Measurements from ENCODE around the gene CELF5. TPM values are rescaled to one million over a fixed set of nuclear protein-coding genes. Genes with fewer than 3 reads are reported as not detected.
"Not testable (repeated sequence)": the region's sequence is repeated elsewhere in the genome, so short reads cannot be mapped to it uniquely, and the experiment has no call there.

The CELF5 gene
- polyA plus RNA-seq, 3 donors: 0.38 to 0.82 (median 0.54) TPM

- DNase-seq (ENCODE audit: low read depth in 3 of 3, low spot score in 2 of 3): no peak
Observed at GRCh38 chr19:3206216-3206953, 18.1 kb upstream of the CELF5 start.

GRCh38 chr19:3207461-3208242 is 16.8 kb upstream of the CELF5 start:
- DNase-seq (ENCODE audit: low read depth in 3 of 3, low spot score in 2 of 3): no peak

GRCh38 chr19:3208317-3209207 is 15.9 kb upstream of the CELF5 start:
- no peak for DNase-seq (ENCODE audit: low read depth in 3 of 3, low spot score in 2 of 3)

GRCh38 chr19:3210347-3211017 is 14.0 kb upstream of the CELF5 start:
- DNase-seq (ENCODE audit: low read depth in 3 of 3, low spot score in 2 of 3): no peak

GRCh38 chr19:3211191-3211590 is 13.3 kb upstream of the CELF5 start:
- no peak for DNase-seq (ENCODE audit: low read depth in 3 of 3, low spot score in 2 of 3)

DNA sequence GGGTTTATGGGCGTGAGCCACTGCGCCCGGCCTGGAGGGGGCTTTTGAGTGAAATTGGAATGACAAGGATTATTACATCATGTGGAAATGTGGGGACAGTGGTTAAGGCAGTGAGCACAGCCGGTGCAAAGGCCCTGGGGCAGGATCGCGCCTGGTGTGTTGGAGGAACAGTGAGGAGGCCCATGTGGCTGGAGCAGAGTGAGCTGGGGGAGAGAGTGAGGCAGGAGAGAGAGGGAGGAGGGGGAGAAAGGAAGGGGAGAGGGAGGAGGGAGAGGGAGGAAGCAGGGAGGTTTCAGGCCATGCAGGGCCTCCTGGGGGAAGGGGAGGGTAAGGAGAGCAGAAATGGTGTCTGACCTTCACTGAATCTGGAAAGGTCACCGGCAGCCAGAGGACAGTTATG is 11.3 kb upstream of the CELF5 start:
- DNase-seq (ENCODE audit: low read depth in 3 of 3, low spot score in 2 of 3): no peak

DNA sequence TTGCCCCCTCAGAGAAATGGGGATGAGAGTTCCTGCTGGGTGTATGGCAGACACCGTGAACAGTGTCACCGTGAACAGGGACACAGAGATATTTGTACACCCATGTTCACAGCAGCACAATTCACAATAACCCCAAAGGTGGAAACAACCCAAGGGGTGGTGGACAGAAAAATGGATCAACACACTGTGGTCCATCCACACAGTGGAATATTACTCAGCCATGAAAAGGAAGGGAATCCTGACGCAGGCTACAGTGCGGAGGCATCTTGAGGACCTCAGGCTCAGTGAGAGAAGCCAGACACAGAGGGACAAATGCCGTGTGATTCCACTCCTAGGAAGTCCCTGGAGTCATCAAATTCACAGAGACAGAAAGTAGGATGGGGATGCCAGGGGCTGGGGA is 7.6 kb upstream of the CELF5 start:
- DNase-seq (ENCODE audit: low read depth in 3 of 3, low spot score in 2 of 3): no peak

DNA sequence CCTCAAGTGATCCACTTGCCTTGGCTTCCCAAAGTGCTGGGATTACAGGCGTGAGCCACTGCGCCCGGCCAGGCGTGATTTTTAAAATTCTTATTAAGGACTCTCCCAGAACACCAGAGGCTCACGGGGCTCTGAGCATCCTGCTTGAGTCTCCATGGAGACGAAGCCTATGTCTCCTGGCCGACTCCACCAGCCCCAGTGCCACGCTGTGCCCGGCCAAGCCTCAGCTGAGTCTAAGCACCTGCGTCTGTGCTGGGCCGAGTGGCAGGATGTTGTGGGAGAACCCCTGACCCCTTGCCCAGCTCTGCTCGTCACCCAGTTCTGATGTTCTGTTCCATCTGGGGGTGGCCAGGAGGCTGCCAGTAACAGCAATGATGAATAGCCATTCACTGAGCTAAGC is 3.9 kb upstream of the CELF5 start:
- DNase-seq (ENCODE audit: low read depth in 3 of 3, low spot score in 2 of 3): no peak

DNA sequence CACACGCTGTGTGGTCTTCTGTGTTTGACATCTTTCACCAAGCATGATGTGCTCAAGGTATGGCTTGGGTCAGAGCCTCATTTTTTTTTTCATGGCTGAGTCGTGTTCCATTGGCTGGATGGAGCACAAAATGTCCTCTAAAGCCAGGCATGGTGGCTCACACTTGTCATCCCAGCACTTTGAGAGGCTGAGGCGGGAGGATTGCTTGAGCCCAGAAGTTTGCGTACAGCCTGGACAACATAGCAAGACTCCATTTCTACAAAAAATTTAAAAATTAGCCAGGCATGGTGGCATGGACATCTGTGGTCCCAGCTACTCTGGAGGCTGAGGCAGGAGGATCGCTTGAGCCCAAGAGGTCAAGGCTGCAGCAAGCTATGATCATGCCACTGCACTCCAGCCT is 2.9 kb upstream of the CELF5 start:
- not testable (repeated sequence) for DNase-seq (ENCODE audit: low read depth in 3 of 3, low spot score in 2 of 3)

- DNase-seq (ENCODE audit: low read depth in 3 of 3, low spot score in 2 of 3): no peak
Observed at GRCh38 chr19:3222709-3223108, 1.8 kb upstream of the CELF5 start.

GRCh38 chr19:3225169-3225485 is 666 bp downstream of the CELF5 start:
- no peak for DNase-seq (ENCODE audit: low read depth in 3 of 3, low spot score in 2 of 3)

DNA sequence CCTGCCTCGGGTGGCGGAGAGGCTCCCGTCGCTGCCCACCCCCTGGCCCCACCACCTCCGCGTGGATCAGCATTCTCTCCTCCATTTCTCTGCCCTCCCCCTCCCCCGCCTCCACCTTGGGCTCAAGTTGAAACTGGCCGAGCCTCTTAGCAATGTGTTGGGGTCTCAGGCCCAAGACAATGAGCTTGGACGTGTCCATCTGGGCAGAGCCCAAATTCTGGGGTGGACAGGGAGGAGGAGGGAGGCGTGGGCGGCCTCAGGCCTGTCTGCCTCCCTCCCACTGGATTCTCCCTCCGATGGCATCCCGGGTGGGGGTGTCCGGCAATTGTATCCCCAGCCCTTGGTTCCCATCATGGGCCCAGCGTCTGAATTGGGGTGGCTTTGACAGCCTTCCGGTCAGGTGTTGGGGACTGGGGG is 1.2 kb downstream of the CELF5 start:
- DNase-seq (ENCODE audit: low read depth in 3 of 3, low spot score in 2 of 3): no peak

DNA sequence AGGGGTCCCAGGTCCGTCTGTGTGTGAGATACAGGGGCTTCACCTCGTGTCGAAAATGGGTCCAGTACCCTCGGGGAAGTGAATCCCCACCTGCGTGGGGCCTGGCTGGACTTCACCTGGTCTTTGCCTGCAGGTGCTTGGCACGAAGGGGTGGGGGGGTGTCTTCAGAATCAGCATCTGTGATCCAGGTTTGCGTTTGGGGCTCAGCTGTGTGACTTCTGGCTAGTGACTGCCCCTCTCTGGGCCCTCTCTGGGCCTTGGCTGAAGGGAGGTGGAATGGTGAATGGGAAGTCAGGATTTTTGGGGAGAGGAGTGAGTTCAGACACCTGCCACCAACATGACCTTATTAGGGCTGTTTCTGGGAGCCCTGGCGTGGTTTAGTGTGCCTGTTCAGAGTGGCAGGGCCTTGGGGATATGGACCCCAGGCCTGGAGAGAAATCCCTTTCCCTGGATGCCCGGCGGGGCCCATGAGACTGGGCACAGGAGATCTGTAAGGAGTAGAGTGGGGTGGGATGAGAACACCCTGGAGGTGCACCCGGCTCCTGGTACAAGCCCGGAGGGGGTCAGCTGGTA is 2.7 kb downstream of the CELF5 start:
- no peak for DNase-seq (ENCODE audit: low read depth in 3 of 3, low spot score in 2 of 3)

DNA sequence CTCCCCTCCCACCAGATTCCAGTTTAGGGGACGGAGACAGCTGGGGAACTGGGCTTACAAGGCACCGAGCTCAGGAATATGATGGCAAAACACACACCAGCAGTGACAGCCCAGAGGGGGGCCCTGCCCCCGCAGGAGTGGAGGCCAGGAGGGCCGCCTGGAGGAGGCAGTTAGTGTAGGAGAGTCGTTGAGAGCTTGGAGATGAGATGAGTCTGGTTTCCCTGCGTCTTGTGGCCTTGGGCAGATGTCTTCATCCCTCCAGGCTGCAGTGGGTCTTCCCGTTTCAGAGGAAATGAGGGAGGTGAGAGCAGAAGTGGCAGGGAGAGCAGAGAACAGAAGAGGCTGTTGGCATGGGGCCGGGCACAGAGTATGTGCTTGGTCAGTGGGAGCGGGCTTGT is 4.9 kb downstream of the CELF5 start:
- DNase-seq (ENCODE audit: low read depth in 3 of 3, low spot score in 2 of 3): no peak

DNA sequence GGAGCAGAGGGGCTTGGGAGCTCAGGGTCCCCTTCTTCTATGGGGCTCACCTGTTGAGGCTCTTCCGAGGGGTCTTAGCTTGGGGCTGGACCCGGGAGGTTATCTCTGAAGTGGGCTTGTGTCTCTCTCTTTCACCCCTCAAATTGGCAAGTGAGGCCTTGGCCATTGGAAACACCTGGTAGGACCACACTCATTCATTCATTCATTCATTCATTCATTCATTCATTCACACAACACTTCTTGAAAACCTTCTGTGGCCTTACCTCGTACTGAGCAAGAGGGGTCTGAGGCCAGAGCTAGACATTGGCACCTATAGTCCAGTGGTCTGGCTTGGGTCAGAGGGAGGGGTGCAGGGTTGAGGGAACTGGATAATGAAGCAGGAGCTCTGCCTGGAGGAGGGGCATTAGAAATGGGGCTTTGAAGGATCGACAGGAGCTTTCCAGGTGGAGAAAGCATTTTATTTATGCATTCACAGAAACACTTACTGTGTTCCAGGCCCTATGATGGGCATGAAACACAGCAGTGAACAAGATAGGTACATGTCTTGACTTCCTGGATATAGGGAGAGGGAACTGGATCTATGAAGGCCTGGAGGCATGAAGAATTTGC is 5.5 kb downstream of the CELF5 start:
- DNase-seq (ENCODE audit: low read depth in 3 of 3, low spot score in 2 of 3): no peak

- DNase-seq (ENCODE audit: low read depth in 3 of 3, low spot score in 2 of 3): no peak
Observed at GRCh38 chr19:3231288-3231687, 6.8 kb downstream of the CELF5 start.

DNA sequence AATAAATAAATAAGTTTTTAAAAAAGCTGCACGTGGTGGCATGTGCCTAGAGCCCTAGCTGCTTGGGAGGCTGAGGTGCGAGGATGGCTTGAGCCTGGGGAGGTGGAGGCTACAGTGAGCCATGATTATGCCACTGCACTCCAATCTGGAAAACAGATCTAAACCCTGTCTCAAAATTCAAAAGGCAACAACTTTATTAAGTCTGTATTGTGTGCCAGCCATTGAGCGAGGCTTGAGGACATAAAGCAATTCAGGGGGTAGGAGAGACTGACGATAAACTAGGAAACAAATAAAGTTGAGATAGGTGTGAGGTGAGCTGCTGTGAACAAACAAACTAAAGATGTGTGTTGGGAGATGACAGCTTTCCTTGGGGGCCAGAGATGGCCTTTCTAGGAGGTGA is 8.7 kb downstream of the CELF5 start:
- no peak for DNase-seq (ENCODE audit: low read depth in 3 of 3, low spot score in 2 of 3)

DNA sequence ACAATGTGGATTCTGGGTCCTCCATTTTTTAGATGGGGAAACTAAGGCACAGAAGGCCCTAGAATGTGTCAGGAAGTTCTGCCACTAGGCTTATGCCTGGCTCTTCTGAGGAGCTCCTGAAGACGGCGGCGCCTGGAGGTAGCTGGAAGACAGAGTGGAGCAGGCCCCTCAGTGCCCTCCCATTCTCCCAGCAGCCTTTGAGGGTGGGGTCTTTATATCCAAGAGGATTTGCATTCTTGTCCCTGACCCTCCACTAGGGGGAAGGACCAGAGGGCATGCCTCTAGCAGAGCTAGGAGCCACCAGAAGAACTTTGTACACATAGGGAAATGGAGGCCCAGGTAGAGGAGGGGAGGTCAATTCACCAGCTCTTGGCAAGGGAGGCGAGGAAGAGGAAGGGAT is 9.4 kb downstream of the CELF5 start:
- DNase-seq (ENCODE audit: low read depth in 3 of 3, low spot score in 2 of 3): no peak

GRCh38 chr19:3234800-3235199 is 10.3 kb downstream of the CELF5 start:
- DNase-seq (ENCODE audit: low read depth in 3 of 3, low spot score in 2 of 3): no peak

GRCh38 chr19:3235604-3236003 is 11.1 kb downstream of the CELF5 start:
- not testable (repeated sequence) for DNase-seq (ENCODE audit: low read depth in 3 of 3, low spot score in 2 of 3)

Measured in right renal cortex interstitium (tissue), 3 donors.